ENCODE results near the gene CCDC171. TPM values are rescaled to one million over a fixed set of nuclear protein-coding genes. Genes with fewer than 3 reads are reported as not detected.

Gene CCDC171
- total RNA-seq, 1 experiment from 2014 or later = 2.4 TPM

DNA sequence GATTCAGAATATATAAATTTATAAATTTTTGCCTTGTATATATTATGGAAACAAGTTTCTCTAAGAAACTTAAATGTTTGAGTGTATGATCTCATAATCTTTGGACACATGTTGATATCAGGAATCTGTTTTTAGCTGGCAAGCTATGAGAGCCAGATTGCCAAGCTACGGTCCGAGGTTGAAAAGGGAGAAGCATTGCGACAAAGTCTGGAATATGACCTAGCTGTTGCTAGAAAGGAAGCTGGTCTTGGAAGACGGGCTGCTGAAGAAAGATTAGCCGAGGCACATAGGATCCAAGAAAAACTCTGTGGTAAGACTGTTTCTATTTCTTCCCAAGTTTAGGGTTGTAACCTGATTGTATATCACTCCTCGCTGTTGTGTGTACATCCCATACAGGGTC, 25.9 kb downstream of the CCDC171 start:
- TF ChIP-seq, protein P1, sequence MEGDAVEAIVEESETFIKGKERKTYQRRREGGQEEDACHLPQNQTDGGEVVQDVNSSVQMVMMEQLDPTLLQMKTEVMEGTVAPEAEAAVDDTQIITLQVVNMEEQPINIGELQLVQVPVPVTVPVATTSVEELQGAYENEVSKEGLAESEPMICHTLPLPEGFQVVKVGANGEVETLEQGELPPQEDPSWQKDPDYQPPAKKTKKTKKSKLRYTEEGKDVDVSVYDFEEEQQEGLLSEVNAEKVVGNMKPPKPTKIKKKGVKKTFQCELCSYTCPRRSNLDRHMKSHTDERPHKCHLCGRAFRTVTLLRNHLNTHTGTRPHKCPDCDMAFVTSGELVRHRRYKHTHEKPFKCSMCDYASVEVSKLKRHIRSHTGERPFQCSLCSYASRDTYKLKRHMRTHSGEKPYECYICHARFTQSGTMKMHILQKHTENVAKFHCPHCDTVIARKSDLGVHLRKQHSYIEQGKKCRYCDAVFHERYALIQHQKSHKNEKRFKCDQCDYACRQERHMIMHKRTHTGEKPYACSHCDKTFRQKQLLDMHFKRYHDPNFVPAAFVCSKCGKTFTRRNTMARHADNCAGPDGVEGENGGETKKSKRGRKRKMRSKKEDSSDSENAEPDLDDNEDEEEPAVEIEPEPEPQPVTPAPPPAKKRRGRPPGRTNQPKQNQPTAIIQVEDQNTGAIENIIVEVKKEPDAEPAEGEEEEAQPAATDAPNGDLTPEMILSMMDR (conservative IDR thresholded peaks at IDR 0.05) = no peak
- Mint-ChIP-seq H3K4me1 (no peaks in the 10 kb centered on the region), H3K4me3 (no peak overlapping the region), H3K27ac (no peak overlapping the region), H3K36me3 (ENCODE audit: insufficient read depth in 1 of 3, low read depth in 3 of 3) (peaks cover 5 to 20% (median 7%) of the 10 kb centered on the region in 3 experiments; a peak in 5 of 7 replicates), H3K27me3 (ENCODE audit: low read depth) (no peaks in the 10 kb centered on the region), H3K9me3 (peaks cover 3 to 8% of the 10 kb centered on the region in 2 experiments; a peak in 3 of 5 replicates)
- H3K4me2 ChIP-seq (ENCODE audit: insufficient read depth, insufficient read length, low read length) = no peak overlapping the region
- no peak overlapping the region for H2BK20ac ChIP-seq (ENCODE audit: low read depth, low read length, poor library complexity, severe bottlenecking)
- H2BK120ac ChIP-seq (ENCODE audit: low read depth, low read length, poor library complexity, severe bottlenecking) = no peak overlapping the region
- DNase-seq = no peak
- H3K9ac ChIP-seq (ENCODE audit: extremely low read depth, insufficient read length, low read length) = no peak overlapping the region
- H3K4ac ChIP-seq (ENCODE audit: low read depth, low read length) = no peak overlapping the region
- no CpG with 5 or more reads among the region's 6 CpGs for WGBS (ENCODE audit: extremely low coverage, insufficient read length, low lambda C conversion rate)
- H3K79me1 ChIP-seq (ENCODE audit: insufficient read depth, low read depth, low read length, poor library complexity, severe bottlenecking) = no peaks in the 10 kb centered on the region
- no peak overlapping the region for H3K23ac ChIP-seq (ENCODE audit: insufficient read length, low read depth, low read length)
- no peak overlapping the region for H3K18ac ChIP-seq (ENCODE audit: insufficient read length, low read depth, low read length)
- no peak overlapping the region for H2BK12ac ChIP-seq (ENCODE audit: insufficient read length, low read depth, low read length)
- H3K56ac ChIP-seq (ENCODE audit: insufficient read length, low read depth, low read length) = no peak overlapping the region
- no peaks in the 10 kb centered on the region for H3K23me2 ChIP-seq (ENCODE audit: insufficient read length, low read depth, low read length, poor library complexity, severe bottlenecking)
- no peak overlapping the region for H4K8ac ChIP-seq (replicated peaks; ENCODE audit: insufficient read length, low read depth, low read length)
- H2BK5ac ChIP-seq (ENCODE audit: insufficient read length, low read length) = no peak overlapping the region
- no peak overlapping the region for H3K14ac ChIP-seq (ENCODE audit: insufficient read depth, low read length)
- no peaks in the 10 kb centered on the region for H3K9me3 ChIP-seq (ENCODE audit: control insufficient read depth, low read depth, low read length)
- H3T11ph ChIP-seq (ENCODE audit: low read length) = no peak overlapping the region
- no peaks in the 10 kb centered on the region for H4K20me1 ChIP-seq (ENCODE audit: control insufficient read depth, insufficient read depth, insufficient read length)
- peaks cover 2% of the 10 kb centered on the region; the same call in 1 of the 2 replicates for H3K27me3 ChIP-seq (ENCODE audit: insufficient read depth, low read length)
- H2AFZ ChIP-seq (ENCODE audit: low read length) = no peak overlapping the region
- H4K91ac ChIP-seq (ENCODE audit: insufficient read length, low read depth, low read length) = no peak overlapping the region
- H2BK15ac ChIP-seq (ENCODE audit: low read depth, low read length) = no peak overlapping the region
- no peak overlapping the region for H4K5ac ChIP-seq (ENCODE audit: insufficient read length, low read depth, low read length)
- H2AK5ac ChIP-seq (ENCODE audit: insufficient read length, low read length) = no peak overlapping the region
- H3K4me1 ChIP-seq (ENCODE audit: insufficient read depth, low read length) = no peaks in the 10 kb centered on the region
- no peaks in the 10 kb centered on the region for H3K79me2 ChIP-seq (ENCODE audit: insufficient read depth, low read length)
- no peak overlapping the region for H3K27ac ChIP-seq (ENCODE audit: insufficient read length, low read depth, low read length)

All from H9 (cell line).